NCI-H128 (cell line): ENCODE data around the gene ZNF512B.
A peak's percentile ranks its signal among the peaks of the same experiment; 100 is the strongest.
"Not testable (repeated sequence)": the region's sequence is repeated elsewhere in the genome, so short reads cannot be mapped to it uniquely, and the experiment has no call there.

Source experiments
- DNase-seq: peaks from one replicate; lab custom pipeline; 2025; ENCODE audit not compliant: unreplicated experiment; lab: John Stamatoyannopoulos, UW

The ZNF512B gene

DNA sequence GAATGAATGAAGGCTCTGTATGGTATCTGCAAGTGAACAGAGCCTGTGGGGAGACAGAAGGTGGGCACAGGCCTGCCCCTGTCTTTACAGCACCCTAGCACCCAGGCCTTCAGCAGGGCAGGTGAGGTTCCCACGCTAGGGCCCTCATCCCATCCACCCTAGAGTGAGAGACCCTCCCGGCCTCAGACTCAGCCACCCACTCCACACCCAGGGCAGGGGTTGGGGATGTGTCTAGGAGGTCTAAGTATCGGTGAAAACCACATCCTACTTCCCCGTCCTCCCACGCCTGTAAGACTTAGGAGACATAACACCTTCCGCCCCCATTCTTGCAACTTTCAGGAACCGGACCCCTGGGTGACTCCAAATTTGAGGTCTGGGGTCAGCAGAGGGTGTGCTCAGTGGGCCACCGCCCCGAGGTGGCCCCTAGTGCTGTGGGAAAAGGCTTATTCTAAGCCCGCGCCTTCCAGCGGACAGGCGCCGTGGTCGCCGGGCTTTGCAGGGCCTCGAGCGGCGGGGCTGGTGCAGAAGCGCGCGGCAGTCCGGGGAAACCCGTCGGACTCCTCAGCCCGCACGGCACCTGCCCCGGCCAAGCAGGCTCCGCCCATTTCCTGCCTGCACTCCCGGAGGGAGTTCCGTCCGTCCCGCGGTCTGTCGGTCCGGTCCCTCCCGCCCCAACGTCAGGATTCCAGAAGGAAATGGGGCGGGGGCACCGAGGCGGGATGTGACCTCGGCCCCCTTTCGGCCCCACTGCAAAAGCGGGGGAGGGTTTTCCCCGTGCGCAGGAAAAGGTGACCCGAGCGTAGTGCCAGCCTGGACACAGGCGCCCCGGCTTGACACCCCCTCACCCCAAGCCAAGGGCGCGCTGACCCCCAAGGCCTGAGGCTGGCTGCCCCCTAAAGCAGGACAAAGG lies 8.8 kb upstream of the ZNF512B start:
- DNase-seq: no peak

DNA sequence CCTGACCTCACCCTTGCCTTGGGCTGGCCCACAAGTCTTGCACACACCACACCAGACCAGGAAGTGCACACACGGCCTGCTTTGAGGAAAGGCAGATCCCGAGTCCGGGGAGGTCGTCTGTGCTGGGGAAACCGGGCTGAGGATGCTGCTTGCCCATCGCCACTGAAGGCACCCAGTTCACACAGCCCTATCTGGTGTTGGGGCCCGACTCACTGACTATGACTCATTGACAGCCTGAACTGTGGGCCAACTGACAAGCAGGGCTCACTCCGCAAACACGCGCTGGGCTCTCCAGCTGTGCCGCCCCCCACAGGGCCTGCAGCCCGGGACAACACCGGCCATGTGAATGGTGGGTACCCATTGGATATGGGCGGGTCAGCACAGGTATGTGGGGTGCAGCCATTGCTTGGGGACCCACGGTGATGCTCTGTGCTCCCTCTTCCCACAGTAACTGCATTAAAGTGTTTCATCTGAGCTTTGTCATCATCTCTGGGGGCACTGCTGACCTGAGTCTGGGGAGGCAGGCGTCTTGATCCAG lies 8.1 kb upstream of the ZNF512B start:
- DNase-seq: no peak

DNA sequence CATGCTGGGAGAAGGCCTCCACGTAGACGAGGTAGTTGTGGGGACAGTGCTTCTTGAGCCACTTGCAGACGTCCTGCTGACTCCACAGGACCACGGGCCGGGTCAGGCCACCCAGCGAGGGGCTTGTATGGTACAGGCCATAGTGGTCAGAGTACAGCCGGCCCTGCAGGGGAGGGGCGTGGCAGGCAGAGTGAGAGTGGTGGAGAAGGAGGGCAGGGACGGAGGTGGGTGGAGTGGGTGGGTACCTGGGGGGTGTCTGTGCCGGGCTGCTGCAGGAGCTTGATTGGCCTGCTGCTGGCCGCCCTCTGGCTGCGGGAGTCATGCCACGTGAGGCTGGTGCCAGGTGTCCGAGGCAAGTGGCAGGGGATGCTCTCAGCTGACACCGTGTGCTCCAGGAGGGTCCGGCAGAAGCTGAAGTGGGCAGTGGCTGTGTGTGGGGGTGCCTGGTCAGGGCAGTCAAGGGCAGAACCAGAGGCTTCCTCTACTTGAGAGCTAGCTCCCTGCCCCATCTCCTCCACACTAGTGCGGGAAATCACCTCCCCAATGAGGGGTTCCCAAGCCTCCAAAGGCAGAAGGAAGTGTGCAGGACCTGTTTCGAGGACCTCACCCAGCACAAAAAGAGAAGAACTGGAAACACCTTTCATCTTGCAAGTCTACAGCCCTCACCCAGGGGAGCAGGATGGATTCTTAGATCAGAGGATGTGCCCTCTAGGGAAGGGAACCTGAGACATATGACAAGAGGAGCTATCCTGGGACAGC lies 7.4 kb upstream of the ZNF512B start:
- DNase-seq: no peak

DNA sequence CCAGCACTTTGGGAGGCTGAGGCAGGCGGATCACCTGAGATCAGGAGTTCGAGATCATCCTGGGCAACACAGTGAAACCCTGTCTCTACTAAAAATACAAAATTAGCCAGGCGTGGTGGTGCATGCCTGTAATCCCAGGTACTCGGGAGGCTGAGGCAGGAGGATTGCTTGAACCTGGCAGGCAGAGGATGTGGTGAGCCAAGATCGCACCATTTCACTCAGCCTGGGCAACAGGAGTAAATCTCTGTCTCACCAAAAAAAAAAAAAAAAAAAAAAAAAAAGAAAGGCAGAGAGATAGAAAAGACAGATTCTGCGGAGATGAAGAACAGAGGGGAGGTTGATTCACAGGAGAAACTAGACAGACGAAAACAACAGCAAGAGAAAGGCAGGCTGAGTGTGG lies 6.8 kb upstream of the ZNF512B start:
- not testable (repeated sequence) for DNase-seq

DNA sequence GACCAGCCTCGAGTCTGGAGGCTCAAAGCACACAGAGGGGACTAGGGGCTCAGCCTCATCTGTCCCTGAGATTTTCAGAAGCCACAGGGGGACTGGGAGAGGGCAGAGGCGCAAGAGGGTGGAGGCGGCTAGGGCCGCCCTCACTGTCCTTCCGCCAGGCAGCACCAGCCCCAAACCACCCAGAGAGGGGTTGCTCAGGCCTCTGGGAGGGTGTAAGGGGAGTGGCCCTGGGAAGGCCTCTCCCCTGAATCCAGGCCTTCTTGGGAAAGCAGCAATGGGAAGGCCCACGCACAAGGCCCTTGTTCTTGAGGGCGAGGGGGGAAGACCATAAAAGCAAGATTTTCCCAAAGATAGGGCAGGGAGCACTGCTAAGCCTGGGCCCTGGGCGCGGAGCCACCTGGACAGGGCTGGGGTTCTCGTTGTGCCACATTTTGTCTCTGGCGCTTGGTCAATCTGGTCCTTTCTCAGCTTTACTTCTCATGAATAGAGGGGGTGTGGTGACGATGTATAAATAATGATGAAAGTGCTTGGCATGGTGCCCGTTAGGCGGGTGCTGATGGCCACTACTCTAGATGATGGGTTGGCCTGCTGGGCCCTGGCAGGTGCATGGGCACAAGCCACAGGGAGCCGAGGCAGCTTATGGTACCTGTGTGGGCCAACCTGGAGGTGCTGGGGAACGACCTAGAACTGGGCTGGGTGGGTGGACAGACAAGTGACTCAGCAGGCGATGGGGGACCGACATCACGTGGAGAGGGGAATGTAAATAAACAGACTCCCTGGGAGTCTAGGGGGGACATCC lies 4.9 kb upstream of the ZNF512B start:
- DNase-seq: peak; percentile 58

DNA sequence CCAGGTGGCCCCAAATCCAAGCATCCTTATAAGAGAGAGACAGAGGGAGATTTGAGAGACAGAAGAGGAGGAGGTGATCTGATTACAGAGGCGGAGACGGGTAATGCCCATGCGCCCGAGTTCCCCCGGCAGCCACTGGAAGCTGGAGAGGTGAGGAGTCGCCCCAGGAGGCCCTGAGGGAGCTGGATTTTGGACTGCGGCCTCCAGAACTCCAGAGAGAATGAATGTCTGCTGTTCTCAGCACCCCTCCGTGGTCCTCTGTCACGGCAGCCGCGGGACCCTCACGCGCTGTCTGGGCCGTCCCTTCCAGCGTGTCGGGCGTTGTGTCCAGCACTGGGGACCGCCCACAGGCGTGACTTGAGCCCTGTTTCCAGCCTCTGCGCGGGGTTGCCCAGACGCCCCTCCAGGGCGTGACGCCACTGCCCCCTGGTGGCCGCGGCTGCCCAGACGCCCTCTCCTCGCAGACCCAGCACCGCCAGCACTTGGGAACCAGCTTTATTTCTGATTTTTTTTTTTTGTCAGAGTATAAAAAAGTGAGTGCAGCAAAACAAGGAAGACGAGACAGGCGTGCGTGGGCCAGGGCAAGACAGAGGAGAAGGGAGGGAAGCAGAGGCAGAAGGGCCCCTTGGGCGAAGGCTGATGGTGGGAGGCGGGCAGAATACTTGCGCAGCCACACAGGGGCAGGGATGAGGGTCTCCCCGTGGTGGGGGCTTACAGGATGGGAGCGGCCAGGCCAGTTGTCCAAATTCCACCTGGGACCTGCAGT lies 4.1 kb upstream of the ZNF512B start:
- DNase-seq: no peak

DNA sequence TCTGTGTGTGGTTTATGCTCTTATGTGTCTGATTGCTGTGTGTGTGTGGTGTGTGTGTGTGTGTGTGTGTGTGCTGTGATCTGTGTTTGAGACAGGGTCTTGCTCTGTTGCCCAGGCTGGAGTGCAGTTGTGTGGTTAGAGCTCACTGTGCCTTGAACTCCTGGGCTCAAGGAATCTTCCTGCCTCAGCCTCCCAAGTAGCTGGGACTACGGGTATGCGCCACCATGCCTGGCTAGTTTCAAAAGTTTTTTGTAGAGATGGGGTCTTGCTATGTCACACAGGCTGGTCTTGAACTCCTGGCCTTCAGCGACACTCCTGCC lies 3.4 kb upstream of the ZNF512B start:
- DNase-seq: no peak

DNA sequence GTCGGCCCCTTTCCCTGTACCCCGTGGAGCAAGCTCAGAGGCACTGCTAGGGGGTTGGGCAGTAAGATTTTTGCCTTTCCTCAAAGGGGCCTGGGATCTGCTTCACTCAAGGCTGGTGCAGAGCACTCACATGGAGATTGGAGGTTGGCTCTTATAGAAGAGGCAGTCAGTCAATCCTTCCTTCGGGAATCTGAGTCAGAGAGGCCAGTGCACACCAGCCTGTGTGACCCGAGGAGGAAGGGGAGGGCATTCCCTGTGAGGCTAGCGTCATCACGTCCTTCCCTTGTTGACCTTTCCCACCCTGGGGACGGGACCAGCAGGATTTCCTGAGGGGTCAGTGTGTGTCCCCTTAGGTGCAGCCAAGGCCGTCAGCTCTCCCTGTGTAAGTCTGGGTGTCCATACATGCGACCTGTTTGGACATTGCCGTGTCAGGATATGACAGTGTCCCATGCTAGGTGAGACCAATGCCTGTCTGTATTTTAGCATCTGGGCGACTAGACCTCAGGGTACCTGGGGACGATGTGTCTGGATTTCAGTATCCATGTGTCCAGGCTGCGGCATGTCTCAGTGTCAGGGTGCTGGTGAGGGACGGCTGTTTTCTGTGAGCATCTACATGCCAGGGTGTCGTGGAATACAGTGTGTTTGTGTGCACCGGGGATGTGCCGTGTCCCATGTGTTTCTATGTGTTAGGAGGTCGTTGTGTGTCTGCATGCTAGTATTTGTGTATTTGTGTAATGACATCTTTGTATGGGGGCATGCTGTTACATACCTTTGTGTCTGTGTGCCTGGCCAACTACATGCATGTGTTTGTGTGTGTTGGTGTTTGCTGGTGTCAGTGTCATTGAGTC lies 2.8 kb upstream of the ZNF512B start:
- no peak for DNase-seq

DNA sequence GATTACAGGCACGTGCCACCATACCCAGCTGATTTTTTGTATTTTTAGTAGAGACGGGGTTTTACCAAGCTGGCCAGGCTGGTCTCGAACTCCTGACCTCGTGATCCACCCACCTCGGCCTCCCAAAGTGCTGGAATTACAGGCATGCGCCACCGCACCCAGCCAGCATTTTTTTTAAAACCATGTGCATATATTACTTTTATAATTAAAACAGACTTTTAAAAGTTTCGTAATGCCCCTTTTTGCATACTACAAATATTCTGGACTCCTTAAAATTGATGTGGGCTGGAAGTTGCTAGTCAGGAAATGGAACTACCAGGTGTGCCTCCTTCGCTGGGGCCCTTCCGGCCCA lies 2.2 kb upstream of the ZNF512B start:
- DNase-seq: not testable (repeated sequence)

DNA sequence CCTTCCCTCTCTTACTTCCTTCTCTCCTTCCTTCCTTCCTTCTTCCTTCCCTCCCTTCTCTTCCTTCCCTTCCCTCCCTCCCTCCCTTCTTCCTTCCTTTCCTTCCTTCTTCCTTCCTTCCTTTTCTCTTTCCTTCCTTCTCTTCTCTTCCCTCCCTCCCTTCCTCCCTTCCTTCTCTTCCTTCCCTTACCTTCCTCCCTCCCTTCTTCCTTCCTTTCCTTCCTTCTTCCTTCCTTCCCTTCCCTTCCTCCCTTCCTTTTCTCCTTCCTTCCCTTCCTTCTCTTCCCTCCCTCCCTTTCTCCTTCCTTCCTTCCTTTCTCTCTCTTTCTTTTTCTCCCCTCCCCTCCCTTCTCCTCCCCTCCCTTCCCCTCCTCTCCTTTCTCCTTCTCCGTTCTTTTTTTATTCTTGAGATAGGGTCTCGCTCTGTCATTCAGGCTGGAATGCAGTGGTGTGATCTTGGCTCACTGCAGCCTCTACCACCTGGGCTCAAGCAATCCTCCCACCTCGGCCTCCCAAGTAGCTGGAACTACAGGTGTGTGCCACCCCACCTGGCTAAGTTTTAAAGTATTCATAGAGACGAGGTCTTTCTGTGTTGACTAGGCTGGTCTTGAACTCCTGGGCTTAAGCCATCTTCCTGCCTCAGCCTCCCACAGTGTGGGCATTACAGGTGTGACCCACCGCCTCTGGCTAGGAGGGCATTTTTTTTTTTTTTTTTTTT lies 1.1 kb upstream of the ZNF512B start:
- DNase-seq: no peak

DNA sequence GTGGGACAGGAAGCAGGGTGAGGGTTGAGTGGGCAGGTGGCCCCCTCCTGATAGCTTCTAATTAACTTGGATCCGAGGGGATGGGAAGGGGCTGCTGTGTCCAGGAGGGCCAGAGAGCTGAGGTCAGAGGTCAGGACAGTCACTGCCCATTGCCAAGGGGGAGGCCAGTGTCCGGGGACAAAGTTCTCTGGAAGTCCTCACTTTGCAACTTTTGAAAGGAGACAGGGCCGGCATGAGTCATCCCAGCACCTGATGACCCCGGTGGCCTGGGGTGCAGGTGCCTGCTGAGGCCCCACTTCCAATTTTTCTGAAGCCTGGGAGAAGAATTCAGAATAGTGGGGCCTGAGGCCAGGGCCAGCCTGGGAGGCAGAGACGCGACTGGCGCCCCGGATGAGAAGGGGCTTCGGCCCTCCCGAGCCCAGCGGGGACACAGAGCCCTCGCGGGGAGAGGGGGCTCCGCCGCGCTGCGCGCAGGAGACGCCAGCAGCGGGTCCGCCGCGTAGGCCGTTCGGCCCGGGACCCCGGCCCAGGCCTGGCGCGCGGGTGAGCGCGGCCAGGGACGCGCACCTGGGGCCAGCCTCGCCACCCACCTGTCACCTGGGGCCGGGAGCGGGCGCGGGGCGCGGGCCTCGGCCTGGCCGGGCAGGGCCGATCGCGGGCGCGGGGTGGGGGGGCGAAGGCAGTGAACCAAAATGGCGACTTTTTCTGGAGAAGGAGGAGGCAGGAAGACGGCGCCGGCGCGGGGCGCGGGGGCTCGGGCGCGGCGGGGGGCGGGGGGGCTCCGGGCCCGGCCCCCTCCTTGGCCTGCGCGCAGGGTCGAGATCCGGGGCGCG lies 586 bp downstream of the ZNF512B start:
- no peak for DNase-seq

DNA sequence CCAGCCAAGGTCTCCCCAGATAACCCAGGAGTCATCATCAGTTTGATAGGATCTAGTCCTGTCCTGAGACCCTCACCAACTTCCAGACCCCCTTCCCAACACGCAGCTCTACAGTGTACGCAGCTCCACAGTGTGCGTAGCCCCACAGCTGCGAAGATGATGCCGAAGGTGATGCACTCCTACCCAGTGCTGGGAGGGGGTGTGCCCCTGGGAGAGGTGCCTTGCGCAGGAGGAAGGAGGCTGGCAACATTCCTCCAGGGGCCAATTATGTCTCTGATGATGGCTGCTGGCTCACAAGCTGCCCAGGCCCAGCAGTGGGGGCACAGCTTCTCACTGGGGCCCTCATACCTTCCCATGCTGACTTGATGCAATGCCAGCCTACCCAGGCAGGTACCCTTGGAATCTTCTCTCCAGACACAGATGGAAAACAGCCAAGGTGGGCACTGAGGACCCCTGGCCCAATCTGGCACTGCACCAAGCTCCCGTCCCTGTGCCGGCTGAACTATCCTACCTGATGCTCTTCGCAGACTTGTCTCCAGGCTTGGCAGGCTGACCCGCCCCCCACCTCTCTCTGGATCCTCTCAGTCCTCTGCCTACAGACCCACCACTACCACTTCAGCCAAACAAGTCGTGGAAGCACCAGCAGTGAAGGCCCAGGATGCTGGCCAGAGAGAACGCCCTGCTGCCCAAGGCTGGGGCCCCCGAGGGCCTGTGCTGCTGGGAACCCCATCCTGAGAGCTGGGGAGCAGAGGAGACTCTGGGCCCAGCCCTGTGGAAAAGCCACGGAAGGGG lies 1.4 kb downstream of the ZNF512B start:
- DNase-seq: no peak

DNA sequence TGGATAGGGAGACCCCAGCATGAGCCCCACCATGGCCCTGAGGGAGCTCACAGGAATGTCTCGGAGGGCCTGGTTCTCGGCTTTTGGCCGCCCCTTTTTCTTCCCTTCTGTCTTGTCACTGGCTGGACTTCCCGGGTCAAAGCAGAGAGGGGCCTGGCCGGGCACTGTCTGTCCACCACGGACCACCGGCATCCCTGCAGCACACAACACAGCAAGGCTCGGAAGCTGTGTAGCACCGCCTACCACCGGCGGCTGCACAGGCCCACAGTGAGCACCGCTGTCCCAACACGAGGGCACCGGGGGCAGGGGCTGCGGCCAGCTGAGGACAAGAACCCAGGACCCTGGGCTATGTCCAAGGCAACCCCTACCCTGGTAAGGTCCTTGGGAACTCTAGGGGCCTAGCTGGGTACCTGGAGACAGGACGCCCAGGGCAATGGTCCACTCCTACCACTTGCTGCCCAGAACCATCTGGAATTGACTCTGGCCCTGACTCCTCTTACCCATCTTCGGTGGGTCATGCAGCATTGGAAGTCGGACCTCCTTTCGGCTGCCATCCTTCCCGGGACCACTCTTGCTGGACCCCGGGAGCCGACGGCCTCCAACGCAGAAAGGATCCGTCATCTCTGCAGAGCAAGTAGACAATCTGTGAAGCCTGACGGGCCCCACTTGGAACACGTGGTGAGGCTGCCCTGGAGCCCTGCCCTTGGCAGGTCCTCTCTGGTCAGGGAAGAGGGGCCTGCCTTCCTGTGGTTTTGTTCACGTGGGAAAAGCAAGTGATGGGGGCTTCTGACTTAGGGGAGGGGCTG lies 2.2 kb downstream of the ZNF512B start:
- DNase-seq: no peak

DNA sequence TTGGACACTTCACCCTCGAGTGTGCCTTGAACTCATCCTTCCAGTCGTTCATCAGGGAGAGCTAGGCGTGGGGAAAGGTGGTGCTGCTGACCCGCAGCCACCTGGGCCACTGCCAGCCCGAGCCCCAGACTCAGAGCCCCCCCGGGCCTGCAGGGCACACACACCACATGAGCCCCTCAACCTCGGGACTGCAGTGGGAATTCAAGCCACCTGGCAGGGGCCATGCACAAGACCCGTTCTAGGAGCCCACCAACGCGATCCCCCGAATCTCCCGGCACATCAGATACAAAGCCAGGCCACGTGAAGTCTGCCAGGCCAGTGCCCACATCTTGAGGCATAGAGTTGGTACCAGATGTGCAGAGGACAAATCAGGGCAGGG lies 2.8 kb downstream of the ZNF512B start:
- DNase-seq: no peak

DNA sequence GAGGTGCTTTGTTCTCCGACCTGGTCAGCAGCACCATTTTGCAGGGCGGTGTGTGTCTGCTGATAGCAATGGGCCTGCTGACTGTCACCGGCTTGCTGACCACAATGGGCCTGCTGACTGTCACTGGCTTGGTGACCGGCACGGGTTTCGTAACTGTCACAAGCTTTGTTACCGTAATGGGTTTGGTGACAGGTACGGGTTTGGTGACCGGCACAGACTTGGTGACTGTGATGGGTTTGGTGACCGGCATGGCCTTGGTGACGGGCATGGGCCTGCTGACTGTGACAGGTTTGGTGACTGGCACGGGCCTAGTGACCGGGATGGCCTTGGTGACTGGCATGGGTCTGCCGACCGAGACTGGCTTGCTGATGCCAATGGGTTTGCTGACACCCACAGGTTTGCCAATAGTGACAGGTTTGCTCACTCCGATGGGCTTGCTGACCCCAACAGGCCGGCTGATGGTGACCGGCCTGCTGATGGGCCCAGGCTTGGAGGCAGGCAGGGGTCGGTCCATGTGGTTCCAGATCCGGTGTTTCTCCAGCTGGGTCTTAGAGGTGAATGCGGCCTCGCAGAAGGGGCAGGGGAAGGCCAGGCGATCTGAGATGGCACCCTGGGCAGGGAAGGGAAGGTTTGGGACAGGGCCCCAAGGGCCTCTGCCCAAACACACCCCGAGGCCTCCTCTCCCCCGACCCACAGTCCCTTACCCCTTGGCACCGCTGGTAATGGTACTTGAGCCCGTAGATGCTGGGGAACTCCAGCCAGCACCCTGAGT lies 3.4 kb downstream of the ZNF512B start:
- no peak for DNase-seq

DNA sequence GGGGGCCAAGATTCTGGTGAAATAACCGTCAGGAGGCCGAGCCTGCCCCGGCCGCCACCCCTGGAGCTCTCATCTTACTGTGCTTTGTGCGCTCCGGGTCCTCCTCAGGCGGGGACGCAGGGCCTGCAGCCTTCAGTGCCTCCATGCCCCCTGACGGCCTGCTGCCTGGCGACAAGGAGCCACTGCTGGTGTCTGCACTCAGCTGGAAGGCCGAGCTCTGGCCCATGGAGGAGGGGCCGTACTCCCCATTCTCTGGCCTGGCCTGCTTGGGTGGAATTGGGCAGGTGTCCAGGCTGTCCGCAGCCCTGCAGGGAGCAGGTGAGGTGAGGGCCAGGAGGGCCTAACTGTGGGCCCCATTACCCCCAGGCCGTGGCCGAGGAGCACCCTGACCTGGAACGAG lies 5.3 kb downstream of the ZNF512B start:
- no peak for DNase-seq
